Neural crest cell (in vitro differentiated cells): ENCODE measurements around the gene PROSER1. TPM values are rescaled to one million over a fixed set of nuclear protein-coding genes. Genes with fewer than 3 reads are reported as not detected.
"Not testable (repeated sequence)": the region's sequence is repeated elsewhere in the genome, so short reads cannot be mapped to it uniquely, and the experiment has no call there.

Source experiments
- DNase-seq: peaks from one replicate; pipeline ENCODE4 v3.0.0; 2021; ENCODE audit warnings: low read depth, mixed read lengths, low spot score
- H3K27ac Mint-ChIP-seq: one replicate; pipeline ENCODE4 v1.8.0; 2021; ENCODE audit warnings: mild to moderate bottlenecking, mixed read lengths; ENCODE audit not compliant: unreplicated experiment
- H3K27me3 Mint-ChIP-seq: 2 replicates; pipeline ENCODE4 v1.8.0; 2021; ENCODE audit warnings: low read depth, mild to moderate bottlenecking, mixed read lengths
- H3K36me3 Mint-ChIP-seq: 2 replicates; pipeline ENCODE4 v1.8.0; 2021; ENCODE audit warnings: low read depth, mild to moderate bottlenecking, mixed read lengths
- H3K4me1 Mint-ChIP-seq: 2 replicates; pipeline ENCODE4 v1.8.0; 2021; ENCODE audit warnings: mixed read lengths
- H3K4me3 Mint-ChIP-seq: one replicate; pipeline ENCODE4 v1.8.0; 2021; ENCODE audit warnings: mild to moderate bottlenecking, mixed read lengths
- H3K9me3 Mint-ChIP-seq: 2 replicates; pipeline ENCODE4 v1.8.0; 2021; ENCODE audit warnings: mixed read lengths
- total RNA-seq: library from RNA; stranded (reverse); gene quantifications from 2 replicates; pipeline ENCODE4 v1.2.1, GENCODE V29; 2021
- TF ChIP-seq, protein P1 (sequence below): fragments of 200-600 bp; sonication (generic); conservative IDR thresholded peaks from 2 replicates; pipeline ENCODE4 v1.5.0; 2021; ENCODE audit warnings: antibody characterized with exemption, mild to moderate bottlenecking

PROSER1 gene
- total RNA-seq, 1 donor from 2014 or later, result 67.4 TPM

DNA sequence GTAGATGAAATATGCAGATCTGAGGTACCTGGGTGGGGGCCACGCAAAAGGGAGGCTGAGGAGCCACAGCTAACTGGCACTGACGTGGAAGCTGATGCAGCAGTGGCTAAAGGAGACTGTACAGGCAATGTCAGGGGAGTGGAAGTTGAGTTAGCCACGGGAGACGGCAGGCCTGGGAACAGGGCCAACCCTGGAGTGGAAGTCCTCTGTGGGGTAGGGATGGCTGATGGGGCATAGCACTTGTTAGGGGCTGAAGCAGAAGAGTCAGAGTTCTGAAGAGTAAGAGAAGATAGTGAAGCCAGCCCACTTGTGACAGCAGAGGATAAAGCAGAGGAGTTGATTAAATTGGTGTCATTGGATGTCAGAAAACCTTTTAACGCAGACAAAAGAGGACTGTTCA is 24.4 kb downstream of the PROSER1 start:
- Mint-ChIP-seq H3K27me3 (no peaks in the 10 kb centered on the region), H3K36me3 (peaks cover 48% of the 10 kb centered on the region), H3K27ac (no peak overlapping the region), H3K4me1 (no peaks in the 10 kb centered on the region), H3K9me3 (peaks cover 2% of the 10 kb centered on the region), H3K4me3 (no peak overlapping the region)
- TF ChIP-seq, protein P1, sequence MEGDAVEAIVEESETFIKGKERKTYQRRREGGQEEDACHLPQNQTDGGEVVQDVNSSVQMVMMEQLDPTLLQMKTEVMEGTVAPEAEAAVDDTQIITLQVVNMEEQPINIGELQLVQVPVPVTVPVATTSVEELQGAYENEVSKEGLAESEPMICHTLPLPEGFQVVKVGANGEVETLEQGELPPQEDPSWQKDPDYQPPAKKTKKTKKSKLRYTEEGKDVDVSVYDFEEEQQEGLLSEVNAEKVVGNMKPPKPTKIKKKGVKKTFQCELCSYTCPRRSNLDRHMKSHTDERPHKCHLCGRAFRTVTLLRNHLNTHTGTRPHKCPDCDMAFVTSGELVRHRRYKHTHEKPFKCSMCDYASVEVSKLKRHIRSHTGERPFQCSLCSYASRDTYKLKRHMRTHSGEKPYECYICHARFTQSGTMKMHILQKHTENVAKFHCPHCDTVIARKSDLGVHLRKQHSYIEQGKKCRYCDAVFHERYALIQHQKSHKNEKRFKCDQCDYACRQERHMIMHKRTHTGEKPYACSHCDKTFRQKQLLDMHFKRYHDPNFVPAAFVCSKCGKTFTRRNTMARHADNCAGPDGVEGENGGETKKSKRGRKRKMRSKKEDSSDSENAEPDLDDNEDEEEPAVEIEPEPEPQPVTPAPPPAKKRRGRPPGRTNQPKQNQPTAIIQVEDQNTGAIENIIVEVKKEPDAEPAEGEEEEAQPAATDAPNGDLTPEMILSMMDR, result no peak
- no peak for DNase-seq

DNA sequence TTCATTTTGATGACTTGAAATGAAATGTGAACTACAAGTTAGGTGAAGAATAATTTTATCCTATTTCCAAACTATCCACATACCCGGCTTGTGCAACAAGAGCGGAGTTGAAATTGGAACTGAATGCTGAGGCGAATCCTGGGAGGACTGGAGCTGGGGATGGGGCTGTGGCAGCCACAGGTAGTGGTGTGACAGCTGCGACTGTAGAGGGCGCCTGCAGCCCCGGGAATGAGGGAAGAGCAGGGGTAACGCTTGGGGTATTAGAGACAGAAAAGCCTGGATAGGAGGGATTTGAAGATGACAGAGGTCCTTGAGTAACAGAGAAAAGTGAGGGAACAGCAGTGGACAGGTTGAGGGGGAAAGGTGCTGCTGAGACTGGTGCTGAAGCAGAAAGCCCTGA is 25.3 kb downstream of the PROSER1 start:
- H3K27me3 Mint-ChIP-seq, result no peaks in the 10 kb centered on the region
- DNase-seq, result no peak
- H3K9me3 Mint-ChIP-seq, result peaks cover 2% of the 10 kb centered on the region
- peaks cover 57% of the 10 kb centered on the region for H3K36me3 Mint-ChIP-seq
- H3K4me3 Mint-ChIP-seq, result no peak overlapping the region
- TF ChIP-seq, protein P1, result peak; percentile 34
- no peaks in the 10 kb centered on the region for H3K4me1 Mint-ChIP-seq
- no peak overlapping the region for H3K27ac Mint-ChIP-seq

DNA sequence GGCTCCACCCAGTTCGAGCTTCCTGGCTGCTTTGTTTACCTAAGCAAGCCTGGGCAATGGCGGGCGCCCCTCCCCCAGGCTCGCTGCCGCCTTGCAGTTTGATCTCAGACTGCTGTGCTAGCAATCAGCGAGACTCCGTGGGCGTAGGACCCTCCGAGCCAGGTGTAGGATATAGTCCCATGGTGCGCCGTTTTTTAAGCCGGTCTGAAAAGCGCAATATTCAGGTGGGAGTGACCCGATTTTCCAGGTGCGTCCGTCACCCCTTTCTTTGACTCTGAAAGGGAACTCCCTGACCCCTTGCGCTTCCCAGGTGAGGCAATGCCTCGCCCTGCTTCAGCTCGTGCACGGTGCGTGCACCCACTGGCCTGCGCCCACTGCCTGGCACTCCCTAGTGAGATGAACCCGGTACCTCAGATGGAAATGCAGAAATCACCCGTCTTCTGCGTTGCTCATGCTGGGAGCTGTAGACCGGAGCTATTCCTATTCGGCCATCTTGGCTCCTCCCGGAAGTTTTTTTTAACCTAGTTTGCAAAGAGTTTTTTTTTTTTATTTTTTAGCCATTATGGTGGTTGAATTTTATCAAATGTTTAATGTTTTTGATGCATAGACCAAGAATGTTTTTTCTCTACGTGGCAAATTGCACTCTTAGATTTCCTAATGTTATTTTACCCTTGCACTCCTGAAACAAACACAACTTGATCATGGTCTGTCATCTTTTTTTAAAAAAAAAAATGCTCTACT is 31.3 kb downstream of the PROSER1 start:
- Mint-ChIP-seq H3K36me3 (peaks cover 35% of the 10 kb centered on the region), H3K4me3 (peak overlapping the region; percentile 81), H3K27ac (peak overlapping the region; percentile 71)
- not testable (repeated sequence) for H3K9me3 Mint-ChIP-seq, H3K27me3 Mint-ChIP-seq, DNase-seq, H3K4me1 Mint-ChIP-seq

DNA sequence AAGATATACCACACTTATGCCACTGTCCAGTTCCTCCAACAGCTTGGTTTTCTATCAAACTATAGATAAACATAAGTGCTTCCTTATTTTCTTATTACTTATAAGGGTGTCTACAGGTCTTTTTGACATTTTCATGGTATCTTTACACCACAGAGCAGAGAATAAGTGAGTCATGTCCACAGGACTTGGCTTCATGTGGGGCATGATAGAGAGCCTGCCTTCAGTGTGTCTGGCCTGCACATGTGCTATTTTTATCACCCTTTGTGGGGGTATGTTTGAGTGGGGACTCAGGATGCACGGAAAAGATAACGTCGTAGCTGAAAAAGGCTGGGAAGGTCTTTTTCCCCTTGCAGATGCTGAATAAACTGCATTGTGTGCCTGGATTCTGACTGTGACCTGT is 39.1 kb downstream of the PROSER1 start:
- H3K27me3 Mint-ChIP-seq, result no peaks in the 10 kb centered on the region

DNA sequence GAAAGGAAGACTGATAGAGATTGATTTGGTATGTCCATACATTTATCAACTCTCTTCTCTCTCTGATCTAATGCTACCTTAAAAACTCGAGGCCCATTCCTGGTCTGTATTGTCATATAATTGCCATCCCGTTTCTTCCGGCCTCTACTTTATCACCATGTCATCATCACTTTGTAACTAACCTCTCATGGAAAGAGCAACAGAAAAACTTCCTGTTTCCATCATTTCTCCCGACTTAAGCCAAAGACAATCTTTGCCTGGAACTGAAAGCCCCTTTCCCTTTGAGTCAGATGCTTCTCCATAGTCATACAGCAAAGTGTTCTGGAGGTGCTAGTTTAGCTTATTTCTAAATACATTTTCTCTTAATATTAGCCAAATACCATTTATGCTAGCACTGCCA is 44.5 kb downstream of the PROSER1 start:
- TF ChIP-seq, protein P1, result no peak
- no peaks in the 10 kb centered on the region for H3K36me3 Mint-ChIP-seq
- peaks cover 7% of the 10 kb centered on the region for H3K4me1 Mint-ChIP-seq
- DNase-seq, result no peak
- H3K4me3 Mint-ChIP-seq, result no peak overlapping the region
- no peaks in the 10 kb centered on the region for H3K27me3 Mint-ChIP-seq
- H3K27ac Mint-ChIP-seq, result no peak overlapping the region
- H3K9me3 Mint-ChIP-seq, result no peaks in the 10 kb centered on the region

More for the DNA sequence above, 39.1 kb downstream of the PROSER1 start:
- TF ChIP-seq, protein P1, result no peak
- H3K9me3 Mint-ChIP-seq, result no peaks in the 10 kb centered on the region
- no peaks in the 10 kb centered on the region for H3K36me3 Mint-ChIP-seq
- no peak overlapping the region for H3K4me3 Mint-ChIP-seq
- no peak for DNase-seq
- no peaks in the 10 kb centered on the region for H3K4me1 Mint-ChIP-seq
- H3K27ac Mint-ChIP-seq, result no peak overlapping the region

DNA sequence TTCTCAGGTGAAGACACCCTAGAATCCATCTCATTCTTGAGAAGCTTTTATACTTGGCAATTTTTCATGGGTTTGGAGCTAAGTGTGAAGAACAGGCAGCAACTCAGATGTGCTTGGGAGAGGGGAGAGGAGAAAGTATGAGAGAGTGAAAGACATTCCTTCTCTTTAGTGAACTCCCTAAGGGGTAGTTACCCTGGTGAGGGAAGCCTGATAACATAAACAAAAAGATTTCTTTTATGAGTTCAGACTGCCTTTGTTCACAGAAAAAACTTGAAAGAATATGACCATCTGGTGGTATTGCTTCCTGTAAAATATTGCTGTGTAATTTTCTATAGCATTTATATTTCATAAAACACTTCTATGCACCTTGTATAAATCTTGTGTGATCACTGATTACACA is 47.2 kb downstream of the PROSER1 start, which contains the start of gene STOML3:
TSS of gene STOML3 (minus strand) at position 139 of the 400 bp plus-strand sequence. CDS start at position 29, 110 bp downstream.
- DNase-seq, result no peak
- Mint-ChIP-seq H3K36me3 (no peaks in the 10 kb centered on the region), H3K4me3 (no peak within 1 kb of the TSS), H3K9me3 (no peaks in the 10 kb centered on the region), H3K27ac (no peak within 1 kb of the TSS), H3K4me1 (peaks cover 7% of the 10 kb centered on the region), H3K27me3 (no peaks in the 10 kb centered on the region)
- TF ChIP-seq, protein P1, result no peak
